H9 (cell line): Measurements from ENCODE around the gene GPR107. TPM values are rescaled to one million over a fixed set of nuclear protein-coding genes. Genes with fewer than 3 reads are reported as not detected.

ENCODE experiments used
- DNase-seq: peaks from one replicate; pipeline ENCODE4 v3.0.0-alpha.2; 2017
- H2AFZ ChIP-seq: one replicate; pipeline ENCODE4 v1.6.1; 2013; ENCODE audit warnings: mild to moderate bottlenecking, low read length, control low read depth, moderate library complexity
- H2AK5ac ChIP-seq: 2 replicates; pipeline ENCODE4 v1.6.1; 2013; ENCODE audit warnings: low read length, control low read depth, mixed read lengths; ENCODE audit not compliant: insufficient read length
- H2BK120ac ChIP-seq: one replicate; pipeline ENCODE4 v1.6.1; 2013; ENCODE audit warnings: low read depth, mild to moderate bottlenecking, low read length, control low read depth, inconsistent platforms; ENCODE audit not compliant: poor library complexity, severe bottlenecking
- H2BK12ac ChIP-seq: 2 replicates; pipeline ENCODE4 v1.6.1; 2013; ENCODE audit warnings: low read length, control low read depth, mixed read lengths, low read depth; ENCODE audit not compliant: insufficient read length
- H2BK15ac ChIP-seq: 2 replicates; pipeline ENCODE4 v1.6.1; 2013; ENCODE audit warnings: low read depth, low read length, control low read depth
- H2BK20ac ChIP-seq: one replicate; pipeline ENCODE4 v1.6.1; 2013; ENCODE audit warnings: low read depth, mild to moderate bottlenecking, low read length, control low read depth, inconsistent platforms; ENCODE audit not compliant: poor library complexity, severe bottlenecking
- H2BK5ac ChIP-seq: 2 replicates; pipeline ENCODE4 v1.6.1; 2013; ENCODE audit warnings: low read length, control low read depth, mixed read lengths; ENCODE audit not compliant: insufficient read length
- H3K14ac ChIP-seq: 2 replicates; pipeline ENCODE4 v1.6.1; 2013; ENCODE audit warnings: low read length, control low read depth; ENCODE audit not compliant: insufficient read depth
- H3K18ac ChIP-seq: 2 replicates; pipeline ENCODE4 v1.6.1; 2013; ENCODE audit warnings: low read depth, mild to moderate bottlenecking, mixed read lengths, low read length, control low read depth; ENCODE audit not compliant: insufficient read length
- H3K23ac ChIP-seq: 2 replicates; pipeline ENCODE4 v1.6.1; 2013; ENCODE audit warnings: low read length, control low read depth, mixed read lengths, low read depth; ENCODE audit not compliant: insufficient read length
- H3K23me2 ChIP-seq: 2 replicates; pipeline ENCODE4 v1.6.1; 2013; ENCODE audit warnings: low read depth, mild to moderate bottlenecking, mixed read lengths, low read length, control low read depth; ENCODE audit not compliant: insufficient read length, poor library complexity, severe bottlenecking
- H3K27ac ChIP-seq: 2 replicates; pipeline ENCODE4 v1.5.1; 2013; ENCODE audit warnings: low read length, control low read depth, mixed read lengths, low read depth; ENCODE audit not compliant: insufficient read length
- H3K27me3 ChIP-seq: 2 replicates; pipeline ENCODE4 v1.6.1; 2013; ENCODE audit warnings: low read length, control low read depth, inconsistent platforms; ENCODE audit not compliant: insufficient read depth
- H3K4ac ChIP-seq: 2 replicates; pipeline ENCODE4 v1.6.1; 2013; ENCODE audit warnings: low read depth, mild to moderate bottlenecking, control low read depth, inconsistent platforms, low read length, moderate library complexity
- H3K4me1 ChIP-seq: 2 replicates; pipeline ENCODE4 v1.6.1; 2013; ENCODE audit warnings: low read length, control low read depth, inconsistent platforms; ENCODE audit not compliant: insufficient read depth
- H3K4me2 ChIP-seq: 2 replicates; pipeline ENCODE4 v1.6.1; 2013; ENCODE audit warnings: low read length, control low read depth, mixed read lengths; ENCODE audit not compliant: insufficient read length, insufficient read depth
- H3K56ac ChIP-seq: 2 replicates; pipeline ENCODE4 v1.6.1; 2013; ENCODE audit warnings: low read depth, mild to moderate bottlenecking, mixed read lengths, low read length, control low read depth; ENCODE audit not compliant: insufficient read length
- H3K79me1 ChIP-seq: 2 replicates; pipeline ENCODE4 v1.6.1; 2013; ENCODE audit warnings: low read depth, mild to moderate bottlenecking, moderate library complexity, low read length, control low read depth, inconsistent platforms; ENCODE audit not compliant: insufficient read depth, poor library complexity, severe bottlenecking
- H3K79me2 ChIP-seq: 2 replicates; pipeline ENCODE4 v1.6.1; 2013; ENCODE audit warnings: low read length, control low read depth, inconsistent platforms; ENCODE audit not compliant: insufficient read depth
- H3K9ac ChIP-seq: 2 replicates; pipeline ENCODE4 v1.6.1; 2013; ENCODE audit warnings: low read length, control low read depth, mixed read lengths; ENCODE audit not compliant: insufficient read length; ENCODE audit errors: extremely low read depth
- H3K9me3 ChIP-seq: one replicate; pipeline ENCODE4 v1.6.1; 2013; ENCODE audit warnings: low read depth, low read length, inconsistent platforms; ENCODE audit not compliant: control insufficient read depth
- H3T11ph ChIP-seq: one replicate; pipeline ENCODE4 v1.6.1; 2013; ENCODE audit warnings: mild to moderate bottlenecking, low read length, control low read depth, inconsistent platforms
- H4K20me1 ChIP-seq: one replicate; pipeline ENCODE4 v1.6.1; 2013; ENCODE audit not compliant: control insufficient read depth, insufficient read length, insufficient read depth
- H4K5ac ChIP-seq: 2 replicates; pipeline ENCODE4 v1.6.1; 2013; ENCODE audit warnings: low read depth, mild to moderate bottlenecking, mixed read lengths, low read length, control low read depth; ENCODE audit not compliant: insufficient read length
- H4K8ac ChIP-seq: replicated peaks from 2 replicates; pipeline ENCODE4 v1.6.1; 2013; ENCODE audit warnings: low read length, control low read depth, mixed read lengths, low read depth; ENCODE audit not compliant: insufficient read length
- H4K91ac ChIP-seq: 2 replicates; pipeline ENCODE4 v1.6.1; 2013; ENCODE audit warnings: low read depth, mild to moderate bottlenecking, moderate library complexity, mixed read lengths, low read length, control low read depth; ENCODE audit not compliant: insufficient read length
- H3K27ac Mint-ChIP-seq, 3 experiments: 2 replicates in 2 of 3; 3 replicates in 1 of 3; pipeline ENCODE4 v1.8.0; 2020 to 2021; ENCODE audit warnings: mixed read lengths in 3 of 3, mild to moderate bottlenecking in 1 of 3, moderate library complexity in 1 of 3
- H3K27me3 Mint-ChIP-seq: 2 replicates; pipeline ENCODE4 v1.8.0; 2021; ENCODE audit warnings: low read depth, mild to moderate bottlenecking, moderate library complexity, mixed read lengths
- H3K36me3 Mint-ChIP-seq, 3 experiments: 2 replicates in 2 of 3; 3 replicates in 1 of 3; pipeline ENCODE4 v1.8.0; 2020 to 2021; ENCODE audit warnings: low read depth in 3 of 3, mixed read lengths in 3 of 3; ENCODE audit not compliant: insufficient read depth in 1 of 3
- H3K4me1 Mint-ChIP-seq, 2 experiments: 2 replicates each; pipeline ENCODE4 v1.8.0; 2020; ENCODE audit warnings: mixed read lengths in 2 of 2
- H3K4me3 Mint-ChIP-seq, 2 experiments: 2 replicates in 1 of 2; 3 replicates in 1 of 2; pipeline ENCODE4 v1.8.0; 2020 to 2021; ENCODE audit warnings: mild to moderate bottlenecking in 2 of 2, mixed read lengths in 2 of 2, moderate library complexity in 1 of 2
- H3K9me3 Mint-ChIP-seq, 2 experiments: 2 replicates in 1 of 2; 3 replicates in 1 of 2; pipeline ENCODE4 v1.8.0; 2020; ENCODE audit warnings: mild to moderate bottlenecking in 2 of 2, mixed read lengths in 2 of 2, moderate library complexity in 1 of 2
- WGBS: extraction: QIAGEN DNeasy Blood & Tissue Kit; methylation state at CpG from one replicate; pipeline ENCODE4 v1.1.7; 2013; ENCODE audit warnings: missing lambda C conversion rate, low lambda C conversion rate, mixed read lengths; ENCODE audit not compliant: insufficient read length; ENCODE audit errors: extremely low coverage; 5-methylcytosine and 5-hydroxymethylcytosine counted together
- total RNA-seq: library from RNA; stranded (reverse); gene quantifications from 2 replicates; pipeline ENCODE4 v1.2.1, GENCODE V29; 2021
- TF ChIP-seq, protein P1 (sequence below): fragments of 200-600 bp; sonication (generic); conservative IDR thresholded peaks from 3 replicates; pipeline ENCODE4 v1.8.0; 2021; ENCODE audit warnings: antibody characterized with exemption, mild to moderate bottlenecking

The GPR107 gene
- total RNA-seq, 1 experiment from 2014 or later = 38.0 TPM

DNA sequence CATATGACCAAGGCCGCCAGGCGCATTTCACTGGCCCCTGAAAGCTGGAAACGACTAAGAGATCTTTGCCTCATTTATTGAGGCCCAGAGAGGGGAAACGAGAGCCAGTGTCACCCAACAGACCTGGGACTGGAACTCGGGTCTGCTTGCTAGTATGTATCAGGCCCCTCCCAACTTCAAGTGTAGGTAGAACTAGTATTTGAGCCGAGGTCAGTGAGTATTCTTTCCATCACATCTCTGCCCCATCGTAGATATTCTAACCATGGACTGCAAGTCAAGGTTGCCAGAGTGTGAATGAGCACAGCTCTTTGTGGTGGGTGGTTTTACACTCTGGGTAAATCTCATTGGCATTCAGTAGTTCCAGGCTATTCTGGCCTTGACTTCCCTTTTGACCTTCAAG lies 42.2 kb downstream of the GPR107 start:
- Histone ChIP-seq H2AK5ac (no peak overlapping the region), H3K79me2 (no peaks in the 10 kb centered on the region), H3K14ac (no peak overlapping the region)

More for the DNA sequence above, 42.2 kb downstream of the GPR107 start:
- H3K9me3 Mint-ChIP-seq = no peaks in the 10 kb centered on the region
- Histone ChIP-seq H3K27ac (no peak overlapping the region), H3K9me3 (no peaks in the 10 kb centered on the region), H3K18ac (no peak overlapping the region), H3K4me2 (no peak overlapping the region), H4K8ac (no peak overlapping the region), H3K56ac (no peak overlapping the region), H2BK20ac (no peak overlapping the region), H2AFZ (no peak overlapping the region), H3K79me1 (no peaks in the 10 kb centered on the region), H3K23me2 (no peaks in the 10 kb centered on the region), H3K4me1 (no peaks in the 10 kb centered on the region), H4K91ac (no peak overlapping the region), H2BK15ac (no peak overlapping the region), H2BK120ac (no peak overlapping the region), H2BK5ac (no peak overlapping the region), H3K27me3 (no peaks in the 10 kb centered on the region), H3K4ac (no peak overlapping the region), H3T11ph (no peak overlapping the region), H4K5ac (no peak overlapping the region), H2BK12ac (no peak overlapping the region), H3K9ac (no peak overlapping the region), H3K23ac (no peak overlapping the region), H4K20me1 (no peaks in the 10 kb centered on the region)
- WGBS = no CpG with 5 or more reads among the region's 7 CpGs
- peak overlapping the region in 1 of 3 experiments; percentile 64; a peak in 2 of 7 replicates for H3K27ac Mint-ChIP-seq
- peaks cover 18 to 73% (median 52%) of the 10 kb centered on the region in 3 experiments; a peak in 6 of 7 replicates for H3K36me3 Mint-ChIP-seq
- H3K27me3 Mint-ChIP-seq = no peaks in the 10 kb centered on the region
- H3K4me3 Mint-ChIP-seq = no peak overlapping the region
- TF ChIP-seq, protein P1, sequence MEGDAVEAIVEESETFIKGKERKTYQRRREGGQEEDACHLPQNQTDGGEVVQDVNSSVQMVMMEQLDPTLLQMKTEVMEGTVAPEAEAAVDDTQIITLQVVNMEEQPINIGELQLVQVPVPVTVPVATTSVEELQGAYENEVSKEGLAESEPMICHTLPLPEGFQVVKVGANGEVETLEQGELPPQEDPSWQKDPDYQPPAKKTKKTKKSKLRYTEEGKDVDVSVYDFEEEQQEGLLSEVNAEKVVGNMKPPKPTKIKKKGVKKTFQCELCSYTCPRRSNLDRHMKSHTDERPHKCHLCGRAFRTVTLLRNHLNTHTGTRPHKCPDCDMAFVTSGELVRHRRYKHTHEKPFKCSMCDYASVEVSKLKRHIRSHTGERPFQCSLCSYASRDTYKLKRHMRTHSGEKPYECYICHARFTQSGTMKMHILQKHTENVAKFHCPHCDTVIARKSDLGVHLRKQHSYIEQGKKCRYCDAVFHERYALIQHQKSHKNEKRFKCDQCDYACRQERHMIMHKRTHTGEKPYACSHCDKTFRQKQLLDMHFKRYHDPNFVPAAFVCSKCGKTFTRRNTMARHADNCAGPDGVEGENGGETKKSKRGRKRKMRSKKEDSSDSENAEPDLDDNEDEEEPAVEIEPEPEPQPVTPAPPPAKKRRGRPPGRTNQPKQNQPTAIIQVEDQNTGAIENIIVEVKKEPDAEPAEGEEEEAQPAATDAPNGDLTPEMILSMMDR = no peak
- no peak for DNase-seq
- no peaks in the 10 kb centered on the region for H3K4me1 Mint-ChIP-seq
